GM12878 (cell line): ENCODE measurements around the gene SLC35C1. TPM values are rescaled to one million over a fixed set of nuclear protein-coding genes. Genes with fewer than 3 reads are reported as not detected.

ENCODE experiments used
- BCL11A ChIP-seq: IDR thresholded peaks from 2 replicates; pipeline ENCODE4 v1.6.1; 2011; ENCODE audit warnings: low read depth, low read length
- CEBPB ChIP-seq, 2 experiments: fragments of 150-350 bp in 1 of 2; IDR thresholded peaks; 2 replicates each; pipeline ENCODE4 v1.6.1; 2012 to 2014; ENCODE audit warnings: low read depth in 2 of 2, low read length in 2 of 2, borderline replicate concordance in 1 of 2, inconsistent platforms in 1 of 2
- CREM ChIP-seq: IDR thresholded peaks from 2 replicates; pipeline ENCODE4 v1.6.1; 2014; ENCODE audit warnings: antibody characterized with exemption, low read depth
- EED ChIP-seq: sonication (generic); IDR thresholded peaks from 2 replicates; pipeline ENCODE4 v1.6.1; 2016; ENCODE audit warnings: antibody characterized with exemption, low read depth
- EP300 ChIP-seq, 2 experiments: fragments of 150-350 bp in 1 of 2; IDR thresholded peaks; 2 replicates each; pipeline ENCODE4 v1.6.1; 2011 to 2012; ENCODE audit warnings: low read depth in 2 of 2, low read length in 2 of 2, borderline replicate concordance in 1 of 2, improper control_type of control experiment in 1 of 2, inconsistent platforms in 1 of 2; ENCODE audit not compliant: control insufficient read depth in 1 of 2
- IKZF1 ChIP-seq: fragments of 450-650 bp; conservative IDR thresholded peaks from 2 replicates; pipeline ENCODE4 v1.6.1; 2017; ENCODE audit warnings: antibody characterized with exemption, mild to moderate bottlenecking
- JUND ChIP-seq: IDR thresholded peaks from 2 replicates; pipeline ENCODE4 v1.6.1; 2012; ENCODE audit warnings: low read depth, mild to moderate bottlenecking, low read length, improper control_type of control experiment, moderate library complexity
- NRF1 ChIP-seq: conservative IDR thresholded peaks from 2 replicates; pipeline ENCODE4 v1.6.1; 2011; ENCODE audit warnings: mild to moderate bottlenecking, low read depth, low read length, improper control_type of control experiment
- PAX8 ChIP-seq: fragments of 450-650 bp; IDR thresholded peaks from 2 replicates; pipeline ENCODE4 v1.6.1; 2017; ENCODE audit warnings: mild to moderate bottlenecking, moderate library complexity
- RAD21 ChIP-seq: IDR thresholded peaks from 2 replicates; pipeline ENCODE4 v1.6.1; 2011; ENCODE audit warnings: mild to moderate bottlenecking, low read depth, low read length, moderate library complexity; ENCODE audit not compliant: insufficient read depth
- SIX5 ChIP-seq: IDR thresholded peaks from 2 replicates; pipeline ENCODE4 v1.6.1; 2011; ENCODE audit warnings: mild to moderate bottlenecking, low read depth, low read length, moderate library complexity; ENCODE audit not compliant: severe bottlenecking
- SREBF1 ChIP-seq: IDR thresholded peaks from 2 replicates; pipeline ENCODE4 v1.6.1; 2012; ENCODE audit warnings: mild to moderate bottlenecking, low read length
- STAT1 ChIP-seq: fragments of 450-650 bp; conservative IDR thresholded peaks from 2 replicates; pipeline ENCODE4 v1.6.1; 2014; ENCODE audit warnings: antibody characterized with exemption, mild to moderate bottlenecking
- ZBED1 ChIP-seq: IDR thresholded peaks from 2 replicates; pipeline ENCODE4 v1.6.1; 2016; ENCODE audit warnings: borderline replicate concordance
- ZNF274 ChIP-seq: IDR thresholded peaks from one replicate; pipeline ENCODE4 v1.8.0; 2011; ENCODE audit not compliant: insufficient read length, insufficient read depth
- polyA plus RNA-seq, 11 experiments: library from polyadenylated mRNA; depleted of rRNA in 4 of 11; unstranded in 6 of 11; stranded (reverse) in 5 of 11; fragments of >200 nt; fragmentation: Nextera tagmentation in 4 of 11; fragmentation: Illumina TruSeq in 1 of 11; extraction: Ambion mirVana in 4 of 11; extraction: Trizol in 1 of 11; gene quantifications; 1 replicate in 1 of 11; 2 replicates in 10 of 11; pipeline versions ENCODE4 v1.2.1 to v1.2.3, GENCODE V29; 2011 to 2016; ENCODE audit warnings: inconsistent platforms in 2 of 11, missing spikeins in 2 of 11, low read depth in 1 of 11
- total RNA-seq, 4 experiments: library from RNA; depleted of rRNA in 3 of 4; stranded (reverse); fragments of >200 nt in 3 of 4; fragmentation: Illumina TruSeq in 1 of 4; extraction: Trizol in 1 of 4; gene quantifications; 2 replicates each; pipeline versions ENCODE4 v1.2.1 to v1.2.3, GENCODE V29; 2013 to 2021
- TF ChIP-seq, protein P1 (sequence below): fragments of 450-650 bp; IDR thresholded peaks from 2 replicates; pipeline ENCODE4 v1.6.1; 2016; ENCODE audit warnings: mild to moderate bottlenecking, moderate library complexity, borderline replicate concordance
- TF ChIP-seq, protein P2 (sequence below): fragments of 450-650 bp; formaldehyde crosslinking; IDR thresholded peaks from 2 replicates; pipeline ENCODE4 v1.4.0; 2020; ENCODE audit warnings: mild to moderate bottlenecking, moderate library complexity
- TF ChIP-seq, protein P3 (sequence below): fragments of 450-650 bp; IDR thresholded peaks from 2 replicates; pipeline ENCODE4 v1.6.1; 2017; ENCODE audit warnings: low read depth, mild to moderate bottlenecking, moderate library complexity

The SLC35C1 gene
- total and polyA plus RNA-seq, 10 of the 15 experiments (the other 5 are each of a cell fraction or from before 2014, with no cell fraction given): 0.55 to 9.7 (median 4.3) TPM

DNA sequence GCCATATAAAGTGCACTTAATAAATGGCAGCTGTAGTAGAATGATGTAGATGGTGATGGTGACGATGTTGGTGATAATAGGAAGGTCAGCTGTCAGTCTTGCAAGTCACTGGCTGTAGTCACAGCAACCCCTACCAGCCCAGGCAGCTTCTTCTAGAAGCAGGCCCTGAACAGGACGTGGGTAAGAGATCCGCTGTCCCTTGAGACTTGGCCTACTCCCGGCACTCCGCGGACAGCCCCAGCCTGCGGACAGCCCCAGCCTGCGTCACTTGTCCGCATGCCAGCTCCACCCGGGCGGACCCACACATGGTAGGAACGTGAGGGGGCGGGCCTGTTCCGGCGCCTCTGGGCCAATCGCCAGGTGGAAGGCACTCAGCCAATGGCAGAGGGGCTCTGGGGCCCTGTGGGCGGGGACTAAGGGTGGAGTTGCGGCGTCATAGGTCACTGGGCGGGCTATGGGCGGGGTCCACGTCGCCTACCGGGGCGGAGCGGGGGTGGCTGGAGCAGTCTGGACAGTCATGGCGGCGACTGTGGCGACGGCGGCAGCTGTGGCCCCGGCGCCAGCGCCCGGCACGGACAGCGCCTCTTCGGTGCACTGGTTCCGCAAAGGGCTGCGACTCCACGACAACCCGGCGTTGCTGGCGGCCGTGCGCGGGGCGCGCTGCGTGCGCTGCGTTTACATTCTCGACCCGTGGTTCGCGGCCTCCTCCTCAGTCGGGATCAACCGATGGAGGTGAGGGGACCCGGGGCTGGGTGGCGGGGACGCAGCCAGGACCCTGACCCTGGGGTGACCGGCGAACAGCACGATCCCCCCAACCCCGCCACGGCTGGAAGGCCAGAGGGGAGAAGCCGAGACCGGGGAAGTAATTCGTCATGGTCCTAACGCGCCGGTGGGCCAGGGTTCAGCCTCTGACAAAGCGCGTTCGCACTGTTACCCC lies 42.3 kb downstream of the SLC35C1 start, which contains the start of gene CRY2 (continued):
- TF ChIP-seq, protein P1, sequence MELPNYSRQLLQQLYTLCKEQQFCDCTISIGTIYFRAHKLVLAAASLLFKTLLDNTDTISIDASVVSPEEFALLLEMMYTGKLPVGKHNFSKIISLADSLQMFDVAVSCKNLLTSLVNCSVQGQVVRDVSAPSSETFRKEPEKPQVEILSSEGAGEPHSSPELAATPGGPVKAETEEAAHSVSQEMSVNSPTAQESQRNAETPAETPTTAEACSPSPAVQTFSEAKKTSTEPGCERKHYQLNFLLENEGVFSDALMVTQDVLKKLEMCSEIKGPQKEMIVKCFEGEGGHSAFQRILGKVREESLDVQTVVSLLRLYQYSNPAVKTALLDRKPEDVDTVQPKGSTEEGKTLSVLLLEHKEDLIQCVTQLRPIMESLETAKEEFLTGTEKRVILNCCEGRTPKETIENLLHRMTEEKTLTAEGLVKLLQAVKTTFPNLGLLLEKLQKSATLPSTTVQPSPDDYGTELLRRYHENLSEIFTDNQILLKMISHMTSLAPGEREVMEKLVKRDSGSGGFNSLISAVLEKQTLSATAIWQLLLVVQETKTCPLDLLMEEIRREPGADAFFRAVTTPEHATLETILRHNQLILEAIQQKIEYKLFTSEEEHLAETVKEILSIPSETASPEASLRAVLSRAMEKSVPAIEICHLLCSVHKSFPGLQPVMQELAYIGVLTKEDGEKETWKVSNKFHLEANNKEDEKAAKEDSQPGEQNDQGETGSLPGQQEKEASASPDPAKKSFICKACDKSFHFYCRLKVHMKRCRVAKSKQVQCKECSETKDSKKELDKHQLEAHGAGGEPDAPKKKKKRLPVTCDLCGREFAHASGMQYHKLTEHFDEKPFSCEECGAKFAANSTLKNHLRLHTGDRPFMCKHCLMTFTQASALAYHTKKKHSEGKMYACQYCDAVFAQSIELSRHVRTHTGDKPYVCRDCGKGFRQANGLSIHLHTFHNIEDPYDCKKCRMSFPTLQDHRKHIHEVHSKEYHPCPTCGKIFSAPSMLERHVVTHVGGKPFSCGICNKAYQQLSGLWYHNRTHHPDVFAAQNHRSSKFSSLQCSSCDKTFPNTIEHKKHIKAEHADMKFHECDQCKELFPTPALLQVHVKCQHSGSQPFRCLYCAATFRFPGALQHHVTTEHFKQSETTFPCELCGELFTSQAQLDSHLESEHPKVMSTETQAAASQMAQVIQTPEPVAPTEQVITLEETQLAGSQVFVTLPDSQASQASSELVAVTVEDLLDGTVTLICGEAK: no peak; the same call in 1 of the 2 replicates
- no peak for TF ChIP-seq ZBED1
- TF ChIP-seq PAX8: no peak
- TF ChIP-seq NRF1: 0 out of 2 replicates have a peak, but pooled peaks have one; percentile 5
- peak; percentile 83 for TF ChIP-seq IKZF1
- no peak for TF ChIP-seq JUND
- peak; percentile 87 for TF ChIP-seq CREM
- TF ChIP-seq EP300 (IDR thresholded peaks at IDR 0.05; ENCODE audit: borderline replicate concordance in 1 of 2, control insufficient read depth in 1 of 2, low read depth in 2 of 2, low read length in 2 of 2): peak in 1 of 2 experiments; percentile 58; a peak in 2 of 4 replicates
- no peak for TF ChIP-seq EED
- TF ChIP-seq, protein P2, sequence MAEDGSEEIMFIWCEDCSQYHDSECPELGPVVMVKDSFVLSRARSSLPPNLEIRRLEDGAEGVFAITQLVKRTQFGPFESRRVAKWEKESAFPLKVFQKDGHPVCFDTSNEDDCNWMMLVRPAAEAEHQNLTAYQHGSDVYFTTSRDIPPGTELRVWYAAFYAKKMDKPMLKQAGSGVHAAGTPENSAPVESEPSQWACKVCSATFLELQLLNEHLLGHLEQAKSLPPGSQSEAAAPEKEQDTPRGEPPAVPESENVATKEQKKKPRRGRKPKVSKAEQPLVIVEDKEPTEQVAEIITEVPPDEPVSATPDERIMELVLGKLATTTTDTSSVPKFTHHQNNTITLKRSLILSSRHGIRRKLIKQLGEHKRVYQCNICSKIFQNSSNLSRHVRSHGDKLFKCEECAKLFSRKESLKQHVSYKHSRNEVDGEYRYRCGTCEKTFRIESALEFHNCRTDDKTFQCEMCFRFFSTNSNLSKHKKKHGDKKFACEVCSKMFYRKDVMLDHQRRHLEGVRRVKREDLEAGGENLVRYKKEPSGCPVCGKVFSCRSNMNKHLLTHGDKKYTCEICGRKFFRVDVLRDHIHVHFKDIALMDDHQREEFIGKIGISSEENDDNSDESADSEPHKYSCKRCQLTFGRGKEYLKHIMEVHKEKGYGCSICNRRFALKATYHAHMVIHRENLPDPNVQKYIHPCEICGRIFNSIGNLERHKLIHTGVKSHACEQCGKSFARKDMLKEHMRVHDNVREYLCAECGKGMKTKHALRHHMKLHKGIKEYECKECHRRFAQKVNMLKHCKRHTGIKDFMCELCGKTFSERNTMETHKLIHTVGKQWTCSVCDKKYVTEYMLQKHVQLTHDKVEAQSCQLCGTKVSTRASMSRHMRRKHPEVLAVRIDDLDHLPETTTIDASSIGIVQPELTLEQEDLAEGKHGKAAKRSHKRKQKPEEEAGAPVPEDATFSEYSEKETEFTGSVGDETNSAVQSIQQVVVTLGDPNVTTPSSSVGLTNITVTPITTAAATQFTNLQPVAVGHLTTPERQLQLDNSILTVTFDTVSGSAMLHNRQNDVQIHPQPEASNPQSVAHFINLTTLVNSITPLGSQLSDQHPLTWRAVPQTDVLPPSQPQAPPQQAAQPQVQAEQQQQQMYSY (CRISPR knock-in tag): no peak
- no peak for TF ChIP-seq STAT1
- TF ChIP-seq RAD21: no peak
- TF ChIP-seq ZNF274: no peak
- no peak for TF ChIP-seq SIX5
- no peak for TF ChIP-seq SREBF1
- TF ChIP-seq, protein P3, sequence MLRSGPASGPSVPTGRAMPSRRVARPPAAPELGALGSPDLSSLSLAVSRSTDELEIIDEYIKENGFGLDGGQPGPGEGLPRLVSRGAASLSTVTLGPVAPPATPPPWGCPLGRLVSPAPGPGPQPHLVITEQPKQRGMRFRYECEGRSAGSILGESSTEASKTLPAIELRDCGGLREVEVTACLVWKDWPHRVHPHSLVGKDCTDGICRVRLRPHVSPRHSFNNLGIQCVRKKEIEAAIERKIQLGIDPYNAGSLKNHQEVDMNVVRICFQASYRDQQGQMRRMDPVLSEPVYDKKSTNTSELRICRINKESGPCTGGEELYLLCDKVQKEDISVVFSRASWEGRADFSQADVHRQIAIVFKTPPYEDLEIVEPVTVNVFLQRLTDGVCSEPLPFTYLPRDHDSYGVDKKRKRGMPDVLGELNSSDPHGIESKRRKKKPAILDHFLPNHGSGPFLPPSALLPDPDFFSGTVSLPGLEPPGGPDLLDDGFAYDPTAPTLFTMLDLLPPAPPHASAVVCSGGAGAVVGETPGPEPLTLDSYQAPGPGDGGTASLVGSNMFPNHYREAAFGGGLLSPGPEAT: peak; percentile 64; the same call in 1 of the 2 replicates
- TF ChIP-seq CEBPB (IDR thresholded peaks at IDR 0.05; ENCODE audit: borderline replicate concordance in 1 of 2, low read depth in 2 of 2, low read length in 2 of 2): no peak
- no peak for TF ChIP-seq BCL11A
